ENCODE data around the gene CAPN15. TPM values are rescaled to one million over a fixed set of nuclear protein-coding genes. Genes with fewer than 3 reads are reported as not detected.

The CAPN15 gene
- total and polyA plus RNA-seq, 9 of the 15 experiments (the other 6 are each of a cell fraction or from before 2014, with no cell fraction given): 0.62 to 111 (median 14.2) TPM

GRCh38 chr16:546909-547770 lies 19.6 kb downstream of the CAPN15 start (continued):
- TF ChIP-seq JUND (IDR thresholded peaks at IDR 0.05; ENCODE audit: borderline replicate concordance, low read depth, low read length) (no peak), JUND (tag; IDR thresholded peaks at IDR 0.05; ENCODE audit: borderline replicate concordance, low read depth, low read length) (no peak), ZNF699 (CRISPR knock-in tag; IDR thresholded peaks at IDR 0.05; ENCODE audit: insufficient replicate concordance) (no peak), RBFOX2 (IDR thresholded peaks at IDR 0.05; ENCODE audit: low read depth, low read length) (no peak), ATF7 (IDR thresholded peaks at IDR 0.05) (no peak), ZNF76 (CRISPR knock-in tag; IDR thresholded peaks at IDR 0.05; ENCODE audit: borderline replicate concordance) (no peak), DDX20 (tag; IDR thresholded peaks at IDR 0.05; ENCODE audit: low read depth) (no peak), ARID2 (IDR thresholded peaks at IDR 0.05) (no peak), ZBED1 (IDR thresholded peaks at IDR 0.05) (no peak), ASH1L (IDR thresholded peaks at IDR 0.05; ENCODE audit: borderline replicate concordance, low read depth, partially characterized antibody) (no peak), ZNF174 (CRISPR knock-in tag; IDR thresholded peaks at IDR 0.05) (no peak), ZNF12 (CRISPR knock-in tag; IDR thresholded peaks at IDR 0.05) (no peak), FIP1L1 (IDR thresholded peaks at IDR 0.05; ENCODE audit: low read depth, low read length, poor library complexity, severe bottlenecking) (peak; percentile 42), ZNF134 (CRISPR knock-in tag; conservative IDR thresholded peaks at IDR 0.05) (no peak), CREB1 (IDR thresholded peaks at IDR 0.05) (no peak), CREB1 (CRISPR knock-in tag; IDR thresholded peaks at IDR 0.05) (no peak), BMI1 (IDR thresholded peaks at IDR 0.05; ENCODE audit: low read length) (no peak), NCOR1 (IDR thresholded peaks at IDR 0.05) (no peak), PCBP1 (IDR thresholded peaks at IDR 0.05; ENCODE audit: low read depth, low read length, poor library complexity, severe bottlenecking) (peak; percentile 29), ZBTB5 (IDR thresholded peaks at IDR 0.05) (no peak), PHB2 (IDR thresholded peaks at IDR 0.05; ENCODE audit: low read depth) (no peak), YBX1 (IDR thresholded peaks at IDR 0.05) (no peak)
- TF ChIP-seq, protein P1, sequence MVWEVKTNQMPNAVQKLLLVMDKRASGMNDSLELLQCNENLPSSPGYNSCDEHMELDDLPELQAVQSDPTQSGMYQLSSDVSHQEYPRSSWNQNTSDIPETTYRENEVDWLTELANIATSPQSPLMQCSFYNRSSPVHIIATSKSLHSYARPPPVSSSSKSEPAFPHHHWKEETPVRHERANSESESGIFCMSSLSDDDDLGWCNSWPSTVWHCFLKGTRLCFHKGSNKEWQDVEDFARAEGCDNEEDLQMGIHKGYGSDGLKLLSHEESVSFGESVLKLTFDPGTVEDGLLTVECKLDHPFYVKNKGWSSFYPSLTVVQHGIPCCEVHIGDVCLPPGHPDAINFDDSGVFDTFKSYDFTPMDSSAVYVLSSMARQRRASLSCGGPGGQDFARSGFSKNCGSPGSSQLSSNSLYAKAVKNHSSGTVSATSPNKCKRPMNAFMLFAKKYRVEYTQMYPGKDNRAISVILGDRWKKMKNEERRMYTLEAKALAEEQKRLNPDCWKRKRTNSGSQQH (CRISPR knock-in tag; IDR thresholded peaks at IDR 0.05): no peak
- TF ChIP-seq, protein P2, sequence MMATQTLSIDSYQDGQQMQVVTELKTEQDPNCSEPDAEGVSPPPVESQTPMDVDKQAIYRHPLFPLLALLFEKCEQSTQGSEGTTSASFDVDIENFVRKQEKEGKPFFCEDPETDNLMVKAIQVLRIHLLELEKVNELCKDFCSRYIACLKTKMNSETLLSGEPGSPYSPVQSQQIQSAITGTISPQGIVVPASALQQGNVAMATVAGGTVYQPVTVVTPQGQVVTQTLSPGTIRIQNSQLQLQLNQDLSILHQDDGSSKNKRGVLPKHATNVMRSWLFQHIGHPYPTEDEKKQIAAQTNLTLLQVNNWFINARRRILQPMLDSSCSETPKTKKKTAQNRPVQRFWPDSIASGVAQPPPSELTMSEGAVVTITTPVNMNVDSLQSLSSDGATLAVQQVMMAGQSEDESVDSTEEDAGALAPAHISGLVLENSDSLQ (IDR thresholded peaks at IDR 0.05): no peak
- TF ChIP-seq, protein P3, sequence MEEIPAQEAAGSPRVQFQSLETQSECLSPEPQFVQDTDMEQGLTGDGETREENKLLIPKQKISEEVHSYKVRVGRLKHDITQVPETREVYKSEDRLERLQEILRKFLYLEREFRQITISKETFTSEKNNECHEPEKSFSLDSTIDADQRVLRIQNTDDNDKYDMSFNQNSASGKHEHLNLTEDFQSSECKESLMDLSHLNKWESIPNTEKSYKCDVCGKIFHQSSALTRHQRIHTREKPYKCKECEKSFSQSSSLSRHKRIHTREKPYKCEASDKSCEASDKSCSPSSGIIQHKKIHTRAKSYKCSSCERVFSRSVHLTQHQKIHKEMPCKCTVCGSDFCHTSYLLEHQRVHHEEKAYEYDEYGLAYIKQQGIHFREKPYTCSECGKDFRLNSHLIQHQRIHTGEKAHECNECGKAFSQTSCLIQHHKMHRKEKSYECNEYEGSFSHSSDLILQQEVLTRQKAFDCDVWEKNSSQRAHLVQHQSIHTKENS (CRISPR knock-in tag; IDR thresholded peaks at IDR 0.05): no peak

Data from K562 (cell line).